Stimulated activated CD4-positive, alpha-beta T cell treated with anti-CD3 and anti-CD28 coated beads, Interleukin-15, amount 100 ng/mL, for 1 hour (primary cell): ENCODE results near the gene SPTLC2.
"Not testable (repeated sequence)": the region's sequence is repeated elsewhere in the genome, so short reads cannot be mapped to it uniquely, and the experiment has no call there.

Source experiments
- DNase-seq, 2 donors: peaks; one replicate each; pipeline ENCODE4 v3.0.0-alpha.2; 2020; ENCODE audit warnings: low read depth in 1 of 2, low spot score in 1 of 2

The SPTLC2 gene, protein sequence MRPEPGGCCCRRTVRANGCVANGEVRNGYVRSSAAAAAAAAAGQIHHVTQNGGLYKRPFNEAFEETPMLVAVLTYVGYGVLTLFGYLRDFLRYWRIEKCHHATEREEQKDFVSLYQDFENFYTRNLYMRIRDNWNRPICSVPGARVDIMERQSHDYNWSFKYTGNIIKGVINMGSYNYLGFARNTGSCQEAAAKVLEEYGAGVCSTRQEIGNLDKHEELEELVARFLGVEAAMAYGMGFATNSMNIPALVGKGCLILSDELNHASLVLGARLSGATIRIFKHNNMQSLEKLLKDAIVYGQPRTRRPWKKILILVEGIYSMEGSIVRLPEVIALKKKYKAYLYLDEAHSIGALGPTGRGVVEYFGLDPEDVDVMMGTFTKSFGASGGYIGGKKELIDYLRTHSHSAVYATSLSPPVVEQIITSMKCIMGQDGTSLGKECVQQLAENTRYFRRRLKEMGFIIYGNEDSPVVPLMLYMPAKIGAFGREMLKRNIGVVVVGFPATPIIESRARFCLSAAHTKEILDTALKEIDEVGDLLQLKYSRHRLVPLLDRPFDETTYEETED

GRCh38 chr14:77616454-77617229, at the start of gene SPTLC2:
Gene SPTLC2 (minus strand): TSS chr14:77616637. CDS start chr14:77616579, 58 bp downstream.
- peak; percentile 87 to 92 for DNase-seq

DNA sequence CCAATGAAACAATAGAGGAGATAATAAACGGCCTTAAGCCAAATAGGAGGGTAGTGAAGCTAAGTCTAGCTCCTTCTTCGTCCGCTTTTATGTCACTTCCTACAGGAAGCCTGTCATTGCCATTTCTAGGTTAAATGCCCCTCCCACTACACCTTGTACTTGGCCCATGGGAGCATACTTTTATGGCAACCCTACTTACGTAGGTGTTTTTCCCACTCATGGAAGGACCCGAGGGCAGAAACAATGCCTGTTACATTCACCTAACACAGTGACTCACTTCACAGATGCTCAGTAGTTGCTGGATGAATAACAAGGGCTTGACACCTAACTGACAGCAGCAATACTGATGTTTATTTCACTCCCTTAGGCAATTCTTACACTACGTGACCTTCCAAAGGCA, 46.9 kb upstream of the SPTLC2 start:
- no peak for DNase-seq

- not testable (repeated sequence) for DNase-seq
Measured at GRCh38 chr14:77661562-77661961, 45.1 kb upstream of the SPTLC2 start.

DNA sequence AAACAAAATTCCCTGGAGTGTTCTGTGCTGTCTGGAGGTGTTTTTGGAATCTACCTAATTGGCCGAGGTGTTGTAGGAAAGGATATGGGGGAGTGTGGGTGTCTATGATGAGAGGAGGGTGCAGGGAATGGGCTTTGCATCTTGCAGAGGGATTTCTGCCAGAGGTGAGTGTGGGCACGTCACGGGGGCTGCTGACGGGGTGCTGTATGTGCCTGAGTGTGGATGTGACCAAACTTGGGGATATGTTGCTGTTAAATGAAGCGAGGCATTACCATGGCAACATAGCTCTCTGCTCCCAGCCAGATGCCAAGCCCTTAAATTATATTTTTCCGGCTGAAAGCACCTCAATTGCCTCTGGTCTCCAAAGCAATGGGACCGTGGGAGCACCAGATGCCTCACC, 44.3 kb upstream of the SPTLC2 start:
- DNase-seq = no peak

- no peak for DNase-seq
Measured at GRCh38 chr14:77659831-77660230, 43.4 kb upstream of the SPTLC2 start.

DNA sequence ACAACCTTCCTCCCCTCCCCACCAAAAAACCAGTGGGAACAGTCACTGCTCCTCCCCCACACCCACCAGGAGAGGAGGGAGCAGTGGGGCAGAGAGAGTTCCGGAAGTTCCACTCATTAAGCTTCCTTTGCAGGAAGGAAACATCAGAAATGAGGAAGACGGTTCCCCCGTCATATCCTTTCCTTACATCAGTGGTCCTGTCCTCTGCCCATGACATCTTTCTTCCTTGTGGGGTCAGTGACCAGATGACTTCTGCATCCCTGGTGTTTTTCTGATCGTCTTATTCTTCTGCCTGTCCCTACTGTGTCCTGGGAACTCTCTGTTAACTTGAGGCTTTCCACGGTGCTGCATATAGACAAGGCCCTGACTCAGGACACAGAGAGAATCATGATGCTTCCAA, 40.8 kb upstream of the SPTLC2 start:
- DNase-seq = no peak

DNA sequence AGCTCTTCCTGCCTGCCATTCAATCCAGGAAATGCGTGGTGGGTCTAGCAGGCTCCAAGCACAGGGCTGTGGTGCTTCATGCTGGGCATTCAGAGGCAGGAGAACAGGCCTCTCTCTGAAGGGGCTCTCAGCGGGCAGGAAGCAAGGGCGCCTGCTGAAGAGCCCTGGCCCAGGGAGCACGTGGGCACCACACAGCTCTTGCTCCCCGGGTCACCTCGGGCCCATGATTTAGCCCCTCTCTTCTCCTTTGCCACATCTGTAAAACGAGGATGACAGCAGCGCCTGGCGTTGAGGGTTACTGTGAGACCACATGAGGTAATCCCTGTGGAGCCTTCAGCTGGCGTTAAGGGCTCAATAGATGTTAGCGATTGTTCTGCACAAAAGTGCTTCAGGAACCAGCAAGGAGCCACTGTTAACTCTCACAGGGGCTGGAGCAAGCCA, 37.6 kb upstream of the SPTLC2 start:
- no peak for DNase-seq

GRCh38 chr14:77649326-77649725, 32.9 kb upstream of the SPTLC2 start:
- no peak for DNase-seq

DNA sequence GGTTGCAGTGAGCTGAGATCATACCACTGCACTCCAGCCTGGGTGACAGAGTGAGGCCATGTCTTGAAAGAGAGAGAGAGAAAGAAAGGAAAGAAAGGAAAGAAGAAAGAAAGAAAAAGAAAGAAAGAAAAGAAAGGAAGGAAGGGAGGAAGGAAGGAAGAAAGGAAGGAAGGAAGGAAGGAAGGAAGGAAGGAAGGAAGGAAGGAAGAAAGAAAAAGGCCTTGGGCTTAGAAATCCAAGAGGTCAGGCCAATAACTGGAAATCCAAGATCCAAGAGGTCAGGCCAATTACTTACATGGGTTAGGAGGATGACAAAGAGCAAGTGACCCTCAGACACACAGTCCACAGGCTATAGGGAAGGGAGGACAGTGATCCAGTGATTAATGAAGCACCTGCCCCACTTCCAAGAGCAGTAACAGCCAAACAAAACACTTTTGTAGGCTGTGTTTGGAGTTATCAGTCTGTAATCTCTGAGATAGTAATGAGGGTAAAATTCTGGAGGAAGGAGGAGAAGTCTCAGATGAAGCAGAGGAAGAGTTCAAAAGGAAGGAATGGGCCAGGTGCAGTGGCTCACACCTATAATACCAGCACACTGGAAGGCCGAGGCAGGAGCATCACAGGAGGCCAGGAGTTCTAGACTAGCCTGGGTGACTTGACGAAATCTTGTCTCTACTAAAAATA, 32.2 kb upstream of the SPTLC2 start:
- no peak for DNase-seq

GRCh38 chr14:77647853-77648252, 31.4 kb upstream of the SPTLC2 start:
- no peak for DNase-seq

- no peak for DNase-seq
Measured at GRCh38 chr14:77646907-77647306, 30.5 kb upstream of the SPTLC2 start.

GRCh38 chr14:77645520-77646230, 29.2 kb upstream of the SPTLC2 start:
- DNase-seq = no peak

GRCh38 chr14:77642407-77642806, 26.0 kb upstream of the SPTLC2 start:
- no peak for DNase-seq

DNA sequence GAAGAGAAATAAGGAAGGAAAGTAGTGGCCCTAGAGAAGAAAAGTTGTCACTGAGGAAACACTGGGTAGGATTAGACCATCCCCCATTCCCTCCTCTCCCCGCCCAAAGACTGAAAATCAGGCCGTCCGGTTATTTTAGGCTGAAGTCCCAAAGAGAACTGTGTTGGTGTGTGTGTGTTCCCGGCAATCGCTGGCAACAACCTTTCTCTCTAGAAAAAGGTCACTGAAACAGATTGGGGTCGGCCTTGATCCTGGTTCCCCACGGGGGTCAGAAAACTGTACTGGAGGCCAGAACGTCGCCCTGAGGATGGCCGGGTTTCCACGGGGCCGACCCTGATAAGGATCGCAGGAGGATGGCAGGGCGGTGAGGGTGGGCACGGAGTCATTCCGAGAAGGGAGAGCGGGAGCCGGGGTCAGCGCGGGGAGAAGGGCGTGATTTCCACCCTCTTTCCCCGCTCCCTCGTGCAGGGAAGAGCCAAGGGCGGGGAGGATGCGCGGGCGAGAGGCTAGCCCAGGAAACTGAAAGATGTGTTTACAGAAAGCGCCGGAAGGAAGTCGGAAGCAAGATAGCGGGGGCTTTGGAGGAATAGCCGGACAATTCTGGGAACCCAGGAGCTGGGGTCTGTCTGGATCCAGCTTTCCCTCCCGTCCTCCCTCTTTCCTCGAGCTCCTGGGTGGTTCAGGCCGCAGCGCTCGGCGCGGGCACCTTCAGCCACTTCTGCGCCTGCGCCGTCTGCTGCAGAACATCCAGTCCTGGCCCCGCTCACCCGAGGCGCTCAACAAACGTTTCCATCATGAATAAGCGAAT, 25.3 kb upstream of the SPTLC2 start:
- peak; percentile 43 to 50 for DNase-seq

- no peak for DNase-seq
Measured at GRCh38 chr14:77640756-77641533, 24.5 kb upstream of the SPTLC2 start.

DNA sequence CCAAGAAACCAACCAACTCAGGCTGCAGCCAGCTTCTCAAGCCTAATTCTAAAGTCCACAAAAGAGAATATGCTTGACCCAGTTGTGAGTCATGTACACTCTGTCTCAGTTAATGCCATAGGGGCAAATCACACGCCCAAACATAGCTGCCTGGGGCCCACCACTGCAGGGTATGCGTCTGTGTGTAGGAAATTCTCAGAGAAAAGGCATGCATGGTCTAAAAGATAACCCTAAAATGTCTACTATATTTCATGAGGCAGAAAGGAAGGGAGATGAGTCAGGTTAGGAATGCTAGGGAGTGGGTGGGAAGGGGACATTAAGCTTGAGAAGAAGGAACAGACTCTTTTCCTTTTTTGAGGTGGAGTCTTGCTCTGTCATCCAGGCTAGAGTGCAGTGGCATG, 22.3 kb upstream of the SPTLC2 start:
- DNase-seq = no peak

GRCh38 chr14:77635869-77636268, 19.4 kb upstream of the SPTLC2 start:
- not testable (repeated sequence) for DNase-seq

- DNase-seq = not testable (repeated sequence)
Measured at GRCh38 chr14:77635466-77635865, 19.0 kb upstream of the SPTLC2 start.

DNA sequence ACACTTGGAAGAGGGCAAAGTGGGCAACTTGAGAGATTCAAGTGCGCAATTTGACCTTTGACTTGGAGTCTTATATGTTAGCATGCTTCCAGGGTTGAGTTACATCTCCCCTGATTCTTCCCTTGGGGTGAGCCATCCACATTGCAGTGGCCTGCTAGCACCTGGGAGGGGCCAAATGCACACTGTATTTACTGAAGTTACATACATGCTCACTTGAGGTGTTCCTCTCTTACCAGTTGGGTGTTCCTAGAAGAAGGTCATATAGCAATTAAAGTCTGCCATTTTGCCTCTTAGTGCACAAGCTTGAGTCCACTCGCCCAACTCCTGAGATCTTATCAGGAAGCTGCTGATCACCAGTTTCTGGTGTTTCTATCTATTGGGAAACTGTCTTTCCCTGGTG, 13.7 kb upstream of the SPTLC2 start:
- DNase-seq = no peak
